ENCODE measurements around the gene KATNIP.

GRCh38 chr16:27558434-27558833 is 8.5 kb downstream of the KATNIP start:
- TF ChIP-seq CTCF (IDR thresholded peaks at IDR 0.05) (no peak), POLR2A (IDR thresholded peaks at IDR 0.05; ENCODE audit: low read depth) (no peak), POLR2AphosphoS5 (IDR thresholded peaks at IDR 0.05) (no peak), EP300 (IDR thresholded peaks at IDR 0.05) (no peak)

Measured in esophagus muscularis mucosa (tissue), 4 donors.